Inferior parietal cortex (tissue), 1 donor: Measurements from ENCODE around the gene SLC25A24.
"Not testable (repeated sequence)": the region's sequence is repeated elsewhere in the genome, so short reads cannot be mapped to it uniquely, and the experiment has no call there.

Source experiments
- DNase-seq: peaks from one replicate; pipeline ENCODE4 v3.0.0-alpha.2; 2016; ENCODE audit errors: extremely low spot score

The SLC25A24 gene

GRCh38 chr1:108199781-108200686 is at the start of gene SLC25A24:
SLC25A24 (minus strand) TSS chr1:108200343; CDS start chr1:108200138, 205 bp downstream.
- peak; percentile 65 for DNase-seq

GRCh38 chr1:108243976-108244375 is 43.8 kb upstream of the SLC25A24 start, which contains the start of gene NBPF4:
NBPF4 (minus strand) TSS chr1:108244076; CDS start chr1:108243761, 315 bp downstream.
- DNase-seq = not testable (repeated sequence)

GRCh38 chr1:108239426-108239825 is 39.3 kb upstream of the SLC25A24 start:
- DNase-seq = not testable (repeated sequence)

GRCh38 chr1:108235308-108235707 is 35.2 kb upstream of the SLC25A24 start:
- DNase-seq = not testable (repeated sequence)

- DNase-seq = not testable (repeated sequence)
Observed at GRCh38 chr1:108232183-108232582, 32.0 kb upstream of the SLC25A24 start.

GRCh38 chr1:108229976-108230375 is 29.8 kb upstream of the SLC25A24 start:
- not testable (repeated sequence) for DNase-seq

- DNase-seq = not testable (repeated sequence)
Observed at GRCh38 chr1:108227772-108228171, 27.6 kb upstream of the SLC25A24 start.

- not testable (repeated sequence) for DNase-seq
Observed at GRCh38 chr1:108226855-108227254, 26.7 kb upstream of the SLC25A24 start.

GRCh38 chr1:108223226-108223625 is 23.1 kb upstream of the SLC25A24 start:
- DNase-seq = not testable (repeated sequence)

GRCh38 chr1:108217515-108218174 is 17.5 kb upstream of the SLC25A24 start:
- DNase-seq = not testable (repeated sequence)

GRCh38 chr1:108217007-108217406 is 16.9 kb upstream of the SLC25A24 start:
- not testable (repeated sequence) for DNase-seq

- not testable (repeated sequence) for DNase-seq
Observed at GRCh38 chr1:108216028-108216890, 16.1 kb upstream of the SLC25A24 start.

- peak; percentile 69 for DNase-seq
Observed at GRCh38 chr1:108214641-108215465, 14.7 kb upstream of the SLC25A24 start.

- no peak for DNase-seq
Observed at GRCh38 chr1:108211014-108211413, 10.9 kb upstream of the SLC25A24 start.

GRCh38 chr1:108209456-108210108 is 9.4 kb upstream of the SLC25A24 start:
- no peak for DNase-seq

- DNase-seq = no peak
Observed at GRCh38 chr1:108208724-108209446, 8.7 kb upstream of the SLC25A24 start.

GRCh38 chr1:108203582-108203981 is 3.4 kb upstream of the SLC25A24 start:
- not testable (repeated sequence) for DNase-seq

GRCh38 chr1:108201687-108202086 is 1.5 kb upstream of the SLC25A24 start:
- DNase-seq = no peak

GRCh38 chr1:108200687-108201051 is 526 bp upstream of the SLC25A24 start:
- no peak for DNase-seq
